Astrocyte of the hippocampus (primary cell): Measurements from ENCODE around the gene MYOCOS.

Source experiments
- DNase-seq: peaks from one replicate; pipeline ENCODE4 v3.0.0; 2011; ENCODE audit warnings: low read depth, low spot score

The MYOCOS gene

DNA sequence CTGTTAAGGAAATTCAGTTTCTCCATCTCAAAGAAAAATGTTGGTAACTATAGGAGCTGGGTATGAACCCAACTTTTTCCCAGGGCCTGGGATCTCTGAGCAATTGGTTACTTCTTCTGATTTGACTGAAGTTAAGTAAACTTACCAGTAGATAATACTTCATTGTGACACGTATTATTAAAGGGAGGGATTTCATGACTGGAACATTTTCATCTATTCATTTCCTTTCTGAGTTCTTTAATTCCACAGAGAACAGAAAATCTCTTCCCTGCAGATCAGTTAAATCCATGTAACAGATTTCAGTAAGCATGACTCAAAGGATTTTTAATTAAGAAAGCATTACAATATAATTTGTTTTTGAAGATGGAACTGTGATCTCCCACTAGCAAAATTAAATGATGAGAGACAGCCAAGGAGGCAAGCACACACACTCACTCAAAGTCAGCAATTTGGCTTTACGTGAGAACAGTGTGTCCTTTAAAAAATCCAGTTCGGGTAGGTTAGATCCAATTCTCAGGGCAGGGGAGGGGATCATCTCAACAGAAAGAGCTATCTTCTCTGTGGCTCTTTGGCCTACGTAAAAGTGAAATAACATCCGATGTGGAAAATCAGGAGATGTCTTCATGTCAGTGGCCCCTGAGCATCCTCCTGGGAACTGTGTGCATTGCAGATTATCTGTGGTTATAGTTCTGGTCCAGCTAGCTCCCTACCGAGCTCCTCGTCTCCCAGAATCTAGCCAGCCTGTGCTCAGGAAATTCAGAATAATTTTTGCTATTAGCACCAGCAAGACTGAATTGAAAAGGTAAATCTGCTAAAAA, 41.2 kb downstream of the MYOCOS start:
- no peak for DNase-seq

- no peak for DNase-seq
Measured at GRCh38 chr1:171663854-171664575, 42.0 kb downstream of the MYOCOS start.

GRCh38 chr1:171664976-171665375, 42.9 kb downstream of the MYOCOS start:
- peak; percentile 9 for DNase-seq

DNA sequence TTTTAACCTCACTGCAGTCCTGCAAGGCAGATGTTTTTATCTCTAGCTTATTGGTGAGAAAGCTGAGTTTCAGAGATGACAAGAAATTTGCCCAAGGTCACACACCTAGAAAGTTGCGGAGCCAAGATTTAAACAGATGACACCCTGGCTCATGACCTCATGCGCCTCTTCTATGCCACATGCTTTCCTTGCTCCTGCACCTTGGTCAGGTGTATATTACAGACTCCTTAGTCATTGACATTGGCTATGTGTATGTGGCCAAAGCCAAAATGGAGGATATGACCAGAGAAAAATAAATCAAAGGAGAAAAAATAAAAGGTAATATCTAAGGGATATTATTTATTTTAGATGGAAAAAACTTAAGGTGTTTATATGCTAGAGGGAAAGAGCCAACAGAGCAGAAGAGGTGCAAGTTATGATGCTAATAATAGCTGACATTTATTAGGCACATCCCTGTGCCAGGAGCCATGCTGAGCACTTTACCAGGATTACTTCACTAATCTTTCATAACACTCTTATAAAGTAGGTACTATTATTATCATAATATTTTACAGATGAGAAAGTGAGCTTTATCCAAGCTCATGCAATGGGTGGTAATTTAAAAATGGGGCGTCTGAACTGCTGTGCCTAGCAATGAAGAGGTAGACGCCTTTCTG, 44.2 kb downstream of the MYOCOS start:
- no peak for DNase-seq

DNA sequence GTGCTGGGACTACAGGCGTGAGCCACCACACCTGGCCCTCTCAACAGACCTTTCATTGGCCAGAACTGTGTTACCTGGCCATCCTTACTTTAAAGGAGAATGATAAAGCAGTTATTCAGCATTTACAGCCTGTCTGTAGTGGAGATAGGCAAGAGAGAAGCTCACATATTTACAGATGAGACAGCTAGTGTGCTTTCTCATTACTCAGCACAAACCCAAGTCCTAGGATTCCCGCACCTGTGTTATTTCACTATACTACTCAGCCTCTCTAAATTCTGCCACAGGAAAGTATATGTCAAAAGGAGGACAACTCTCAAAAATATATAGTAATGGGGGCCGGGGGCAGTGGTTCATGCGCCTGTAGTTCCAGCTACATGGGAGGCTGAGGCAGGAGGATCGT, 46.3 kb downstream of the MYOCOS start:
- no peak for DNase-seq

GRCh38 chr1:171670739-171671138, 48.7 kb downstream of the MYOCOS start:
- DNase-seq, result no peak

GRCh38 chr1:171674431-171675405, 52.7 kb downstream of the MYOCOS start:
- DNase-seq, result no peak
